AG09309 (cell line): Measurements from ENCODE around the gene FN3KRP.

Experiments
- DNase-seq: peaks from one replicate; pipeline ENCODE4 v3.0.0-alpha.2; 2010; ENCODE audit warnings: low read depth
- H3K4me3 ChIP-seq: 2 replicates; pipeline ENCODE4 v1.5.1; 2011; ENCODE audit warnings: mild to moderate bottlenecking, low read depth, low read length, moderate library complexity; ENCODE audit not compliant: control insufficient read depth
- TF ChIP-seq, protein P1 (sequence below): IDR thresholded peaks from 2 replicates; pipeline ENCODE4 v1.5.1; 2011; ENCODE audit warnings: mild to moderate bottlenecking, low read depth, low read length, inconsistent platforms; ENCODE audit not compliant: insufficient read depth, control insufficient read depth; ENCODE audit errors: missing control alignments

Gene FN3KRP

DNA sequence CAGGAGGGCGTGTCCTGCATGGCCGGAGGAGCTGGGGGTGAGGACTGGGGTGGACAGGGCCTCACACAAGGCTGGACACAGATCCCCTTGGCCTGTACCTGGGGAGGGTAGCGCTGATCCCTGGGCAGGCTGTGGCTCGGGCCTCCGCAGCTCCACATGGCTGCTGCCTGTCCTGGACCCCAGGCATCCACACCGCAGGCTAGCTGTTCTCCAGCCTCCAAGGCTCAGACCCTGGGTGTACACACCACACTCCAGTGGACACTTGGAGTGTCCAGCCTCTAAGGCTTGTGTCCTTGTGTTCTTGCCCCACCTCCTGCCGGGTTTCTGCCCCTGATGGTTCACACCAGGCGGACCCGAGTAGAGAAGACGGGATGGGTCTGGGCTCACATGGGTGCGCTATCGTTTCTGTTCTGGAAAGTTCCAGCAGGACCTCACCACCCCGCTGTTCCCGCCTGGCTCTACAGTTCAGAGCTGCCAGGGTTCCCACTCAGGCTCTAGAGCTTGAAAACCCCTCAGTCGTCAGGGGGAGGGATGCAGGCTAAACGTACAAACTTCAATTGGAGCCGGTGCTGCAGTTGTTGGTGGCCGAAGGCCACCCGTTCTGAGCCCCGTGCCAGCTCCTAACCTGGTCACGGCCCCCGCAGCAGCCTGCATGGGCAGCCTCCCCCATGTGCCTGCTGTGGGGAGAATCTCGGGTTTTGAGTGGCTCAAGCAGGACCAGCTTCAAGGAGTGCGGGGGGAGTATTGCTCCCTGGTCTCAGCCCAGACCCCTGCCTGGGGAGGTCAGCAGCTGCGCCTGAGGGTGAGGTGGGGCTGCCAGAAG lies 6.6 kb upstream of the FN3KRP start:
- no peak overlapping the region for H3K4me3 ChIP-seq
- DNase-seq, result no peak
- TF ChIP-seq, protein P1, sequence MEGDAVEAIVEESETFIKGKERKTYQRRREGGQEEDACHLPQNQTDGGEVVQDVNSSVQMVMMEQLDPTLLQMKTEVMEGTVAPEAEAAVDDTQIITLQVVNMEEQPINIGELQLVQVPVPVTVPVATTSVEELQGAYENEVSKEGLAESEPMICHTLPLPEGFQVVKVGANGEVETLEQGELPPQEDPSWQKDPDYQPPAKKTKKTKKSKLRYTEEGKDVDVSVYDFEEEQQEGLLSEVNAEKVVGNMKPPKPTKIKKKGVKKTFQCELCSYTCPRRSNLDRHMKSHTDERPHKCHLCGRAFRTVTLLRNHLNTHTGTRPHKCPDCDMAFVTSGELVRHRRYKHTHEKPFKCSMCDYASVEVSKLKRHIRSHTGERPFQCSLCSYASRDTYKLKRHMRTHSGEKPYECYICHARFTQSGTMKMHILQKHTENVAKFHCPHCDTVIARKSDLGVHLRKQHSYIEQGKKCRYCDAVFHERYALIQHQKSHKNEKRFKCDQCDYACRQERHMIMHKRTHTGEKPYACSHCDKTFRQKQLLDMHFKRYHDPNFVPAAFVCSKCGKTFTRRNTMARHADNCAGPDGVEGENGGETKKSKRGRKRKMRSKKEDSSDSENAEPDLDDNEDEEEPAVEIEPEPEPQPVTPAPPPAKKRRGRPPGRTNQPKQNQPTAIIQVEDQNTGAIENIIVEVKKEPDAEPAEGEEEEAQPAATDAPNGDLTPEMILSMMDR, result no peak

DNA sequence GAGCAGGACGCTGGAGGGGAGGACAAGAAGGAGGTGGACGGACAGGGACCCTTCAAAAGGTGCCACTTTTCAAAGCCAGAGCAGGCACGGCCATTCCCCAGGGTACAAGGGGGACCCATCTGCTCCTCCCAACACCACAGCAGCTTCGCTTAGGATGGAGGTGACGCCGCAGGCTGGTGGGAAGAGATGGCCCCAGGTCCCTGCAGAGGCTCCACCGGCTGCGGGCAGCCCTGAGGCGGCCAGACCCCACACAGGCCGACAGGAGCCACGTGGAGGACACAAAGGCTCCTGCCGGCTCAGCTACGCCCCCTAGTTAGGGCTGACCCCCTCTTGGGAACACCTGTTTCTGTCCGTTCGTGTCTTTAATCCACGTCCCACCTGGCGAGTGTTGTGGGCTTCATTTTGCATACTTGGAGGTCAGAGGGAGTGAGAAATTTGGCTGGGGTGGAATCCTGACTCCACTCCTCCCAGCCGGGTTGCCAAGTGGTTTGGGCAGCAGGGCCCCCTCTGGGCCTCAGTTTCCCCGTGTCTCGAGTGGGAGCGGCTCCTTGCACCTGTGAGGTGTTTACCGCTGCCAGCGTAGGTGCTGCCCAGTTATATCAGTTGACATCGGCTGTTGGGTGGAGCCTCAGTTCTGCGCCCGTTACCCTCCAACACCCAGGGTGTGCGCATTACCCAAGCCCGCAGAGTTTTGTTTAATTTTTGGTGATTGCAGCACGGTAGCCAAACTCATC lies 5.8 kb upstream of the FN3KRP start:
- no peak for DNase-seq

GRCh38 chr17:82713071-82713723 lies 3.3 kb upstream of the FN3KRP start:
- TF ChIP-seq, protein P1, result no peak
- H3K4me3 ChIP-seq, result no peak overlapping the region
- no peak for DNase-seq

More for the DNA sequence above, 5.8 kb upstream of the FN3KRP start:
- H3K4me3 ChIP-seq, result no peak overlapping the region
- TF ChIP-seq, protein P1, result no peak

DNA sequence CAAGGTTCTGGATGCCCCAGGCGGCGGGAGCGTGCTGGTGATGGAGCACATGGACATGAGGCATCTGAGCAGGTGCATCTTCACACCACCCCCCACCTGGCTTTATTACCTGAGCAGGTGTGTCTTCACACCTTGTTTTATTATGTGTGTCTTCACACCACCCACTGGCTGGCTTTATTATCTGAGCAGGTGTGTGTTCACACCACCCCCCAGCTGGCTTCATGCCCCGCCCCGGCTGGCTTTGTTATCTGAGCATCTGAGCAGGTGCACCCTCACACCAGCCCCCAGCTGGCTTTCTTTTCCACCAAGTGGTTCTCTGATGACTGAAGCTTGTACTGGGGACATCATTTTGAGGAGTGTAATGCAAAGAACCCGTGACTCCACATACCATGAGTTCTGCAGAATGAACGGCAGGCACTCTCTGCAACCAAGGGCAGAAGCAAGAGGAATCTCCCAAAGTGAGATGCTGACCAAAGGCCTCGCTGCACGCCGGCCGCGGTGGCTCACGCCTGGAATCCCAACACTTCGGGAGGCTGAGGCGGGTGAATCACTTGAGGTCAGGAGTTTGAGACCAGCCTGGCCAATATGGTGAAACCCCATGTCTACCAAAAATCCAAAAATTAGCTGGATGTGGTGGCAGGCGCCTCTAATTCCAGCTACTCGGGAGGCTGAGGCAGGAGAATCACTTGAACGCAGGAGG lies 2.6 kb downstream of the FN3KRP start:
- TF ChIP-seq, protein P1, result no peak
- DNase-seq, result no peak

DNA sequence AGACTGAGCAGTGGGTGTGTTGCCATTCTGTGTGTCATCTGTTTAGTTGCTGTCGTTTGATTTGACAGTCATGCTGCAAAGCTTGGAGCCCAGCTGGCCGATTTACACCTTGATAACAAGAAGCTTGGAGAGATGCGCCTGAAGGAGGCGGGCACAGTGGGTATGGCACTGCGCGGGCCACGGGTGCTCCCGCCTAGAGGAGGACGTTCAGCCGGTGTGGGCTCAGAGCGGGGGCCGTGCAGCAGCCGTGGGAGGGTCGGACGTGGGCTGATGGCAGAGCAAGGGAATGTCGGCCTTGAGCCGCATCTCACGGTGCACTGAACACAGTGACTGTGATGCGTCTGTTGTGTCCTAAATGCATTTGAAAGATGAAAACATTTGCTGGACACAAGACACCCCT lies 3.7 kb downstream of the FN3KRP start:
- TF ChIP-seq, protein P1, result no peak
- no peak for DNase-seq
- no peak overlapping the region for H3K4me3 ChIP-seq

More for the DNA sequence above, 2.6 kb downstream of the FN3KRP start:
- no peak overlapping the region for H3K4me3 ChIP-seq

DNA sequence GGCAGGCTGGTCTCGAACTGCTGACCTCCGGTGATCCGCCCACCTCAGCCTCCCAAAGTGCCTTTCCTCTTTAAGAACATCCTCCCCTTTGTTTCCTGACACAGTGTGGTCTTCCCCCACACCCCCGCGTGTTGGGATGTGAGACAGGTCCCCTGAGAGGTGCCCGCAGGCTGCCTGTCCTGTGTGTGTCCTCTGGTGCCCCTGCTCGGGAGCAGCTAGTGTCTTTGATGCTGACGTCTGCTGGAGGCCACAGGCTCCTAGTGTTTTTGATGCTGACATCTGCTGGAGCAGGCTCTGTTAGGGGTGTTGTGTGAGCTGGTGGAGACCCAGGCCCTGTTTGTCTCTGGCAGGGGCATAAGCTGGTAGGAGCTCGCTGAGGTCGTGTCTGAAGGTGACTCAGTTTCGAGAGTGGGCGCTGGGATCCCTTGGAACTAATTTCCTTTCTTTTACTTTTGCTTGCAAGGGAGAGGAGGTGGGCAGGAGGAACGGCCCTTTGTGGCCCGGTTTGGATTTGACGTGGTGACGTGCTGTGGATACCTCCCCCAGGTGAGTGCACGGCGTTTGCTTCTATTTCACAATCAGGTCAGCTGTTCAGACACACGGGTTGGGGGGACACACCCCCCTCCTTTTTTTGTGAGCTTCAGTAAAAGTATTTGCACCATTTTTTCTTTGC lies 6.0 kb downstream of the FN3KRP start:
- no peak overlapping the region for H3K4me3 ChIP-seq
- no peak for DNase-seq
- TF ChIP-seq, protein P1, result no peak
